HG02943 (cell line): ENCODE data around the gene HS6ST2.
"Not testable (repeated sequence)": the region's sequence is repeated elsewhere in the genome, so short reads cannot be mapped to it uniquely, and the experiment has no call there.

Experiments
- ATAC-seq: cut with Tn5 transposase; IDR thresholded peaks from one replicate; pipeline ENCODE4 v1.9.1; 2021; ENCODE audit warnings: mild to moderate bottlenecking, low read depth, moderate library complexity; ENCODE audit not compliant: unreplicated experiment

The HS6ST2 gene

GRCh38 chrX:132958091-132958703 lies at the start of gene HS6ST2:
Gene HS6ST2, minus strand, starts transcription at chrX:132958629.
- no peak for ATAC-seq

GRCh38 chrX:133007458-133007857 lies 49.0 kb upstream of the HS6ST2 start:
- no peak for ATAC-seq

- no peak for ATAC-seq
Observed at GRCh38 chrX:133005616-133006015, 47.2 kb upstream of the HS6ST2 start.

GRCh38 chrX:133005042-133005441 lies 46.6 kb upstream of the HS6ST2 start:
- no peak for ATAC-seq

DNA sequence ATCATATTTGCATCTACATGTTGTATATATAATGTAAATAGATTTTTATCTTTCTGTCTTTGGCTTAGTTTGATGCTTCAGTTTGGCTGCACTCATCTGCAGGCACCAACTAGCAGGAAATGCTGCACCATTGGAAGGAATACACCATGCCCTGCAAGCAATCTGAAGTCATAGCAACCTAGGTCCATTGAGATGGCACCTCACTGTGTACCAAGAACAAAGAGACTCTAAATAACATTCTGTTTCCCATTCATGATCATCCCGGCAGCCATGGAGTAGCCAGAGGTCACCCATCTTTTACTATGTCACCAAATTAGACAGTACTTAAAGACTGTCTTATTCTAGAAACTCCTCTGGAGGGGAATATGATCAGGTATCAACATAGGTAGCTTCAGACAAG lies 40.8 kb upstream of the HS6ST2 start:
- no peak for ATAC-seq

DNA sequence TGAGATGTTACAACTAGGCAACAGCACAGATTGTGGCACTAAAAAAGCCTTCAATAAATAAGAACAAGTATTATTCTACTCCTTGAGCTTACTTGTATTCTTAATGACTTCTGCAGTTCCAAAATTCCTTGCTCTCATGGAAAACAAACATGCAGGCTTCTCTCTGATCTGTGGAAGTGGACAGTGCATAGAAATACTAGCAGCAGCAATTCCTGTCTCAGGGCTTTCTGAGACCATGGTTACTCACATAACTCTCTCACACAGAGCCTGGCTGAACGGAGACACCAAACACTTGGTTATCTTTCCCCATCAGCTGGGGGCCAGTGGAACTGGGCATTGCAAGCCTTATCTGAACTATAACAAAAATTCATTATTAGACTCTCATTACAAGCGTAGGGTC lies 32.4 kb upstream of the HS6ST2 start:
- ATAC-seq = no peak

DNA sequence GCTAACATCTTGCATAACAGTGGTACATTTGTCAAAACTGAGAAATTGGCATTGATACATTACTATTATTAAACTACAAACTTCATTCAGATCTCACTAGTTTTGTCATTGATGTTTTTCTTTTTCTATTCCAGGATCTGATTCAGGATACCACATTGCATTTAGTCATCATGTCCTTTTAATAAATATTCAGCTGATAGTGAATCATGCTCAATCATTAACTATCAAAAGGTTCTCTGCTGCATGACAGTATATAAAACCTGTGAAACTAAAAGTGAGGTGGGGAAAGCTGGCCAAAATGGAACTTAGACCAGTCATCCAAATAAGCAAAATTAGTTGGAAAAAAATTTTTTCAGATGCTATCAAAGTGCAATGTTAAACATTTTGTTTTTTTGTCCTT lies 28.1 kb upstream of the HS6ST2 start:
- no peak for ATAC-seq

DNA sequence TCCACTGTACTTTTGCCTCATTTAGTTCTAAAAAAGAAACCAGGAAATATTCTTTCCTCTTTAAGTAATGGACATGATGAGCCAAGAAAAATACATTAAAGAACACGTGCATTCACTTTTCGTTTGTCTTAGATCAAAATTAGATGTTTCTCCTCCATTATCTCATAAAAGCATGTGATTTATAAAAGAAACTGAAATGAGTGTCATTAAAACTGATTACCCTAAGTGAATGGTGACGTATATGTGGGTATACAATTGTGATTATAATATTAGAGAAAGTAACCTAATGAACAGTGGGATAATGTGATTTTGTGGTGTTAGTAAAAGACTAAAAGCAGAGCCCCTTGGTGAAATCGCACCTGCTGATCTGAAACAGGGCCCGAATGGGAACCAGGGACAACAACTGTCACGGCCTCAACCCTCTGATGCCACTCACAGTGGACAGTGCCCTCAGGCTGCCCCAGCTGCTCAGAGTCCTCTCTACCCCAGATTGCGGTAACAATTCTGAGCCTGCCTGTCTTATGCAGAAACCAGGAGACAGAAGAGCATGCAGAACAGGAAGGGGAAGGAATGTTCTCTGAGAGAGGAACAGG lies 25.7 kb upstream of the HS6ST2 start:
- no peak for ATAC-seq

DNA sequence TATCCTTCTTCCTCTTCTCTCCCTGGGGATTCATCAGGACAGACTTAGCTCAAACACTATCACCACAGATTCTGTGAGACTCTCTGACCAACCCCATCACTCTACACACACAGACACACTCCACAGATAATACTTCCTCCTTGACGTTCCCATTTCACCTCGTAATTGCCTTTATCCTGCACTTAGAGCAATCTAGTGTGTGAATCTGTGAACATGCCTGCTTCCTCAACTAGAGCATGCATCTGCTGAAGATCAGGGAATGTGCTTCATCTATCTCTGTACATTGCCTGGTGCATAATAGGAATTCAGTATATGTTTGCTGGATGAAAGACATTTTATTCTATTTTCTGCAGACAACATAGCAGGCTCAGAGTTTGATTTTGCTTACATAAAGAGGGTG lies 25.1 kb upstream of the HS6ST2 start:
- ATAC-seq = no peak

DNA sequence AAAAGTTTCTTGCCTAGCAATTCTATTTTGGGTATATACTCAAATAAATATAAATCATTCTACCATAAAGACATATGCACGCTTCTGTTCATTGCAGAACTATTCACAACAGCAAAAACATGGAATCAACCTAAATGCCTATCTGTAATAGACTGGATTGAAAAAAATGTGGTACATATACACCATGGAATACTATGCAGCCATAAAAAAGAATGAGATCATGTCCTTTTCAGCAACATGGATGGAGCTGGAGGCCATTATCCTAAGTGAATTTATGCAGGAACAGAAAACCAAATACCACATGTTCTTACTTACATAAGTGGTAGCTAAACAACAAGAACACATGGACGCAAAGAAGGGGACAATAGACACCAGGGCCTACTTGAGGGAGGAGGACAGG lies 21.6 kb upstream of the HS6ST2 start:
- not testable (repeated sequence) for ATAC-seq

DNA sequence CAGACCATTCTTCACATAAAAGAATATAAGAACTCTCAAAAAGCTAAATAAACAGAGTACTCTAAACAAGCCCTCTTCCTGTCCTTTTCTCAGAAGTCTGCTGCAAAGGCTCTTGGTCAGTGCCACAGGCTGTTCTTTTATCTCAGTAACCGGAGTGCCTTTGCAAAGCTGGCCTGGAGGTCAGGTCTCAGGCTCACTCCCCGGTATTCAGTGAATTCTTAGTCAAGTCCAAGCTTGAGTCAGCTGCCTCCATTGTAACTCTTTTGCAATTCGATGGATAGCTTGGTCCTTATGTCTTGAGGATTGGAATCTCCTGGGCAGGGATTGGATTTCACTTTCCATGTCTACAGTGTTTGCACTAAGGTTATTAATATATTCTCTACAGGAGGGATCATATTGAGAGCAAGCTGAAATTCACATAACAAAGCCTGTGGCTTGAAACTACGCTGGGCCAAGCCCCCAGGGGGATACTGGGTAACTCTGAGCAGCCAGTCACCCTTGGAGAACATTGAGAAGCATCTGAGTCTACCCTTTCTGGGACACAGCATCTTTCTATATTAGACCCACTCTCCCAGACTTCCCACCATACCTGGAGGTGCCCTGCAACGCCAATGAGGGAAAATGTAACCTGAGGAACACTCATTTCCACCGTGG lies 10.0 kb upstream of the HS6ST2 start:
- ATAC-seq = no peak

- no peak for ATAC-seq
Observed at GRCh38 chrX:132967049-132967448, 8.6 kb upstream of the HS6ST2 start.

DNA sequence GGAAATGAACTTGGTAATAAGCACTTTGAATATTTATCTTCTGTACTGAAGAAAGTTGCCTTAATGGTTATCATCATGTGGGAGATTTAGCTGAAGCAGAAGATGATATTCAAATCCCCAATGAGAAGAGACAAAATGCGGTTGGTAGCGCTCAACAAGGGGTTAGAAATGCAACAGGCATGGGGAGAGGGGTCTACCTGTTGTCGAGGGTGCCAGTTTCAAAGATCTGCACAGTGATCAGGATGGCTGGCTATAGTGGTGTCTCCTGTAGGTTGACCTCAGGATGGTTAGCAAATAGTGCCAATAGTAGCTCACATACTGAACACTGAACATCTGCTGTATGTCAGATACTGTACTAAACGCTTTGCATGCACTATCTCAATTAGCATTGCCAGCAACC lies 7.0 kb upstream of the HS6ST2 start:
- no peak for ATAC-seq

GRCh38 chrX:132961511-132961910 lies 3.1 kb upstream of the HS6ST2 start:
- ATAC-seq = no peak

GRCh38 chrX:132957211-132958090 lies 978 bp downstream of the HS6ST2 start:
- no peak for ATAC-seq

DNA sequence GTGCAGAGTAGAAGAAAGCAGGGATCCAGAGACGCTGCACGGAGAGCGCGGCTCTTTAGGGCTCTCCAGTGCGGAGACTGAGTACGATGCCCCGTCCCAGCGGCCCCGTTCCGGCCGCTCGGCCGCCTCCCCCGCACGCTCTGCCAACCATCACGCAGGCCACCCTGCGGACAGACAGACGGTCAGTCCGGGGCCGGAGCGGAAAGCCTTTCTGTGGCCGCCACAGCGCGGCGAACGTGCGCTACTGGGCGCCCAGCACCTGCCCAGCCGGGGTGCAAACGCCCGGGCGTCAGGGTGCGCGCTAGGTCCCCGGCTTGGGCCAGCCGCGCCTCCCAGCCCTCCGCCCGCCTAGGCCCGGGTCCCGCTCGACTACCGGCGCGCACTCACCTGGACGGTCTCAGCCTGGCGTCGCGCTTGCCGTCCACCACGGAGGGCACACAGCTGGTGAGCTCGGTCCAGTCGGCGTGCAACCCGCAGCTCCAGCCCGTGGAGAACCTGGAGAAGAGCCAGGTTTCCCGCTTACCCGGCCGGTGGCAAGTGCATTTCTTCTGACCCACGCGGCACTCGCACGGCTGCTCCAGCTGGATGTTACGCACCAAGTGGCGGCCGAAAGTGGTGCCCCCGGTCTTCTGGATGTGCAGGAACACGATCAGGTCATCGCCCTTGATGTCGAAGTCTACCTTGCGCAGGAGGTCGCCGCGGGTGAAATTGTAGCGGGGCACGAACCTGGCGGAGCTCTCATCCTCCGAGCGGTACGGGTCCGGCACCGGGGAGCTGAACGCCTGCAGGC lies 1.8 kb downstream of the HS6ST2 start:
- ATAC-seq = no peak

- no peak for ATAC-seq
Observed at GRCh38 chrX:132955690-132956089, 2.7 kb downstream of the HS6ST2 start.

DNA sequence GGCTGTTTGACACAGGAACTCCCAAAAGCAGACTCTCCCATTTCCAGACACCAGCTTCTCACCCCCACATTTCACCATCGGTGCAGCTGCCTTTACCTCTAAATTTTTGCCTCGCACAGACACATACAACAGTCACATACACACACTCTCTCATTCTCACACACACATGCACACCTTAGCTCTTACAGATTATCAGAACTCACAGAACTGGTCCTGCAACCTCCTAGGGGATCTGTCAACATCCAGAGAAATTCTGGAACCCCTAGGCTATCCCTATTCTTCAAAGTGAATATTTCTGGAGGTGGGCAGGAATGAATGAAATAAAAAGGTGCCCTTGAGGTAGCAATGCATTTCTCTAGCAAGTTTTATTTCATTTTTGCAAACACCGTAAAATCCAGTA lies 4.1 kb downstream of the HS6ST2 start:
- no peak for ATAC-seq

- ATAC-seq = no peak
Observed at GRCh38 chrX:132953354-132953753, 5.1 kb downstream of the HS6ST2 start.

DNA sequence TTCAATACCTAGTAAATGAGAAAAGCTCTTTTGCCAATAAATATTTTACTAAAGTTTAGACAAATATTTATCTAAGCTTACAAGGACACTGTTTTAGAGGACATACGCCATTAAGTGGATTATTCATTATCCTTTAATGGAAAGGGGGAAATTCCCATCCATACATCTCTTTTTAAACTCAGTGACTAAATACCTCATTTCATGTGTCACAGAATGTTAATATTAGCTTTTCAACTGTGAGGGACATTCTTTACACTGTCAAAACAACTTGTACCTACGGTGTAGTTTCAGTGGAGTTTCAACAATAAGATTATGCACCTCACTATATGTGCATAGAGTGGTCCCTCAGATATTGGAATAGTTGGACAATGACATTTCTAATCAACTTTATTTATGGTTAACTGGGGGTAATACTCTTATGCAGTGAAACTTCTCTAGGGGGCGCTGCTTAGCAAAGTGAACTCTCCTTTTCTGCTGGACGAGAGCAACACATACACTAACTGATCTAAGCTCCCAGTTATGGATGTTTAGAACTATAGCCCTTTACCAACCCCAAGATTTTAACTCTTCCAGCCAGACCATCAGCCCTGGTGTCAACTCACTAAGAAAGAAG lies 9.7 kb downstream of the HS6ST2 start:
- ATAC-seq = no peak
